ENCODE results near the gene ABCB8. TPM values are rescaled to one million over a fixed set of nuclear protein-coding genes. Genes with fewer than 3 reads are reported as not detected.

The ABCB8 gene
- total and polyA plus RNA-seq, 2 of the 8 experiments (the other 6 are each of a cell fraction or from before 2014, with no cell fraction given): 17.7 to 27.0 TPM

GRCh38 chr7:151062399-151063211, 34.4 kb downstream of the ABCB8 start (continued):
- TF ChIP-seq ATF2 (IDR thresholded peaks at IDR 0.05; ENCODE audit: low read length) (no peak), POU5F1 (IDR thresholded peaks at IDR 0.05; ENCODE audit: low read depth, low read length) (no peak), SP4 (IDR thresholded peaks at IDR 0.05; ENCODE audit: low read length) (peak; percentile 95; the same call in 1 of the 2 replicates), ZNF274 (IDR thresholded peaks at IDR 0.05; ENCODE audit: borderline replicate concordance, extremely low read depth, low read length) (no peak), RNF2 (IDR thresholded peaks at IDR 0.05; ENCODE audit: borderline replicate concordance, low read depth, low read length, missing control alignments, poor library complexity, severe bottlenecking) (no peak), HDAC6 (IDR thresholded peaks at IDR 0.05; ENCODE audit: low read depth, low read length) (no peak), CBX5 (IDR thresholded peaks at IDR 0.05; ENCODE audit: low read depth, low read length) (no peak), KDM4A (IDR thresholded peaks at IDR 0.05; ENCODE audit: low read depth, low read length, severe bottlenecking) (peak; percentile 90), TAF7 (optimal IDR thresholded peaks at IDR 0.05; ENCODE audit: borderline replicate concordance, low read depth, low read length) (no peak), CHD2 (IDR thresholded peaks at IDR 0.05; ENCODE audit: low read length) (no peak; the same call in 1 of the 2 replicates), CHD1 (IDR thresholded peaks at IDR 0.05; ENCODE audit: low read depth, low read length) (no peak), NANOG (IDR thresholded peaks at IDR 0.05; ENCODE audit: insufficient read depth, low read depth, low read length, poor library complexity, severe bottlenecking) (peak; percentile 43), USF2 (IDR thresholded peaks at IDR 0.05; ENCODE audit: low read length) (peak; percentile 99), RBBP5 (IDR thresholded peaks at IDR 0.05; ENCODE audit: borderline replicate concordance, low read depth, low read length) (peak; percentile 46; the same call in 1 of the 2 replicates), CBX8 (IDR thresholded peaks at IDR 0.05; ENCODE audit: borderline replicate concordance, low read depth, low read length) (no peak), SP2 (IDR thresholded peaks at IDR 0.05; ENCODE audit: low read length) (no peak), SIN3A (conservative IDR thresholded peaks at IDR 0.05 in 1 of 2, IDR thresholded peaks at IDR 0.05 in 1 of 2; ENCODE audit: low read depth in 1 of 2, low read length in 2 of 2) (peak in 1 of 2 experiments; percentile 47; a peak in 1 of 4 replicates), RAD21 (IDR thresholded peaks at IDR 0.05 in 1 of 2, conservative IDR thresholded peaks at IDR 0.05 in 1 of 2; ENCODE audit: low read depth in 2 of 2, low read length in 2 of 2) (no peak), TEAD4 (IDR thresholded peaks at IDR 0.05; ENCODE audit: low read depth, low read length) (no peak), NRF1 (IDR thresholded peaks at IDR 0.05; ENCODE audit: low read depth, low read length) (no peak)
